HepG2 (cell line): ENCODE data around the gene CLEC16A. TPM values are rescaled to one million over a fixed set of nuclear protein-coding genes. Genes with fewer than 3 reads are reported as not detected.

ENCODE experiments used
- ATAC-seq: fragments of 200-7000 bp; cut with Tn5 transposase; 3 replicates; pipeline ENCODE4 v1.9.1; 2020; ENCODE audit warnings: mild to moderate bottlenecking, moderate library complexity
- BruUV-seq: library from RNA; stranded (reverse); fragments of 400-500 nt; replicated peaks from 2 replicates; lab custom pipeline; 2021; lab: Mats Ljungman, UMichigan
- CTCF ChIA-PET: fragments of 300-600 bp; formaldehyde crosslinking; extraction: SDS; loops from one replicate; lab custom pipeline; 2021; ENCODE audit warnings: low total read pairs, inconsistent platforms, low intra/inter-chr PET ratio; lab: Yijun Ruan, JAX
- POLR2A ChIA-PET: fragments of 350-600 bp; sonication (Branson Sonifier 250); formaldehyde crosslinking; loops from one replicate; lab custom pipeline; 2020; ENCODE audit warnings: antibody characterized with exemption, inconsistent platforms; lab: Yijun Ruan, JAX
- DNase-seq: peaks from one replicate; pipeline ENCODE4 v3.0.0-alpha.2; 2015; ENCODE audit warnings: low spot score
- FAIRE-seq: peaks from 3 replicates; lab custom pipeline; 2011; peaks lifted over from hg19 to GRCh38; lab: Jason Lieb, UNC
- H2AFZ ChIP-seq: one replicate; pipeline ENCODE4 v1.6.1; 2011; ENCODE audit warnings: low read length, inconsistent platforms
- H3K27ac ChIP-seq: fragments of 300-600 bp; 3 replicates; pipeline ENCODE4 v1.8.0; 2011; ENCODE audit warnings: mixed run types, mild to moderate bottlenecking, mixed read lengths, low read length, inconsistent platforms; ENCODE audit not compliant: insufficient read depth; ENCODE audit errors: extremely low read length
- H3K27me3 ChIP-seq, 2 experiments: fragments of 200-600 bp in 1 of 2; 2 replicates in 1 of 2; 3 replicates in 1 of 2; pipeline versions ENCODE4 v1.6.0 to v1.8.0; 2011; ENCODE audit warnings: low read length in 2 of 2, mild to moderate bottlenecking in 2 of 2, moderate library complexity in 2 of 2, inconsistent platforms in 1 of 2; ENCODE audit not compliant: insufficient read depth in 2 of 2, control insufficient read depth in 1 of 2
- H3K36me3 ChIP-seq, 2 experiments: fragments of 200-600 bp in 1 of 2; replicated peaks in 1 of 2; 2 replicates in 1 of 2; 3 replicates in 1 of 2; pipeline versions ENCODE4 v1.5.1 to v1.8.0; 2011; ENCODE audit warnings: low read length in 2 of 2, inconsistent platforms in 1 of 2; ENCODE audit not compliant: insufficient read depth in 2 of 2, control insufficient read depth in 1 of 2
- H3K4me1 ChIP-seq: 2 replicates; pipeline ENCODE4 v1.5.1; 2012; ENCODE audit warnings: low read length, inconsistent platforms; ENCODE audit not compliant: insufficient read depth
- H3K4me2 ChIP-seq: 2 replicates; pipeline ENCODE4 v1.6.0; 2011; ENCODE audit warnings: low read depth, low read length, inconsistent platforms
- H3K4me3 ChIP-seq, 3 experiments: fragments of 200-600 bp in 1 of 3; sonication (generic), shearing (Covaris generic) in 1 of 3; replicated peaks in 1 of 3; 2 replicates each; pipeline ENCODE4 v1.5.1; 2011 to 2016; ENCODE audit warnings: low read length in 3 of 3, inconsistent platforms in 2 of 3, low read depth in 2 of 3, mild to moderate bottlenecking in 2 of 3, control low read depth in 1 of 3, mixed read lengths in 1 of 3; ENCODE audit not compliant: insufficient read depth in 1 of 3
- H3K79me2 ChIP-seq: one replicate; pipeline ENCODE4 v1.6.1; 2011; ENCODE audit warnings: low read length, inconsistent platforms; ENCODE audit not compliant: insufficient read depth
- H3K9ac ChIP-seq: 2 replicates; pipeline ENCODE4 v1.6.0; 2011; ENCODE audit warnings: mild to moderate bottlenecking, low read depth, low read length, inconsistent platforms; ENCODE audit not compliant: insufficient read depth
- H3K9me3 ChIP-seq: 2 replicates; pipeline ENCODE4 v1.5.1; 2012; ENCODE audit warnings: mild to moderate bottlenecking, low read length
- H4K20me1 ChIP-seq: 2 replicates; pipeline ENCODE4 v1.6.0; 2011; ENCODE audit warnings: inconsistent platforms, mild to moderate bottlenecking, low read length, moderate library complexity; ENCODE audit not compliant: insufficient read depth
- ATF7 ChIP-seq, 2 experiments: fragments of 450-650 bp in 1 of 2; sonication (generic) in 1 of 2; formaldehyde crosslinking in 1 of 2; IDR thresholded peaks; 2 replicates each; pipeline versions ENCODE4 v1.4.0 to v1.6.1; 2016 to 2020; ENCODE audit warnings: antibody characterized with exemption in 1 of 2, mild to moderate bottlenecking in 1 of 2, missing genetic modification reagents in 1 of 2
- HDAC1 ChIP-seq: sonication (generic); formaldehyde crosslinking; IDR thresholded peaks from 2 replicates; pipeline ENCODE4 v1.5.1; 2020; ENCODE audit warnings: mild to moderate bottlenecking, missing genetic modification reagents
- HMG20A ChIP-seq: IDR thresholded peaks from 2 replicates; pipeline ENCODE4 v1.6.1; 2016; ENCODE audit warnings: borderline replicate concordance
- MLX ChIP-seq: IDR thresholded peaks from 2 replicates; pipeline ENCODE4 v1.6.1; 2016
- PHF5A ChIP-seq: IDR thresholded peaks from one replicate; pipeline ENCODE4 v1.6.1; 2018; ENCODE audit warnings: low read depth, missing genetic modification reagents; ENCODE audit not compliant: unreplicated experiment
- PLRG1 ChIP-seq: fragments of 450-650 bp; conservative IDR thresholded peaks from 2 replicates; pipeline ENCODE4 v1.6.1; 2016
- SALL2 ChIP-seq: sonication (generic); formaldehyde crosslinking; IDR thresholded peaks from 2 replicates; pipeline ENCODE4 v1.8.1; 2023; ENCODE audit warnings: mild to moderate bottlenecking, missing genetic modification reagents, inconsistent platforms
- SKIL ChIP-seq: sonication (generic); formaldehyde crosslinking; IDR thresholded peaks from 2 replicates; pipeline ENCODE4 v1.8.0; 2022; ENCODE audit warnings: missing genetic modification reagents, mild to moderate bottlenecking, moderate library complexity, borderline replicate concordance
- SMARCE1 ChIP-seq: fragments of 450-650 bp; IDR thresholded peaks from 2 replicates; pipeline ENCODE4 v1.6.1; 2017; ENCODE audit warnings: borderline replicate concordance
- XRCC5 ChIP-seq: fragments of 200-400 bp; formaldehyde crosslinking; optimal IDR thresholded peaks from 2 replicates; pipeline ENCODE3; 2017; ENCODE audit warnings: mild to moderate bottlenecking, low read length
- ZFP90 ChIP-seq: sonication (generic); formaldehyde crosslinking; IDR thresholded peaks from 2 replicates; pipeline ENCODE4 v1.8.0; 2022; ENCODE audit warnings: missing genetic modification reagents, mild to moderate bottlenecking, inconsistent platforms, borderline replicate concordance
- ZNF615 ChIP-seq: sonication (generic); formaldehyde crosslinking; IDR thresholded peaks from 2 replicates; pipeline ENCODE4 v1.5.0; 2020; ENCODE audit warnings: mild to moderate bottlenecking, missing genetic modification reagents, borderline replicate concordance
- ZNF709 ChIP-seq: sonication (generic); formaldehyde crosslinking; IDR thresholded peaks from 2 replicates; pipeline ENCODE4 v1.5.0; 2020; ENCODE audit warnings: mild to moderate bottlenecking, missing genetic modification reagents
- ZSCAN29 ChIP-seq: sonication (generic); formaldehyde crosslinking; conservative IDR thresholded peaks from 2 replicates; pipeline ENCODE4 v1.4.0; 2020; ENCODE audit warnings: mild to moderate bottlenecking, missing genetic modification reagents
- WGBS: methylation state at CpG from one replicate; pipeline ENCODE4 v1.1.6; 2017; ENCODE audit warnings: low lambda C conversion rate; 5-methylcytosine and 5-hydroxymethylcytosine counted together
- in situ Hi-C: cut with HindIII; loops from 2 replicates; pipeline ENCODE4 v1.10.0; 2017; ENCODE audit warnings: low pct_unique_long_range_greater_than_20kb; ENCODE audit not compliant: extremely low pct_ligation_motif_present
- intact Hi-C: fragments of 100-400 bp; cut with micrococcal nuclease; formaldehyde crosslinking; loops from one replicate; pipeline ENCODE4 v1.10.0; 2022; ENCODE audit not compliant: unreplicated experiment
- polyA plus RNA-seq, 8 experiments: library from polyadenylated mRNA; depleted of rRNA in 3 of 8; stranded (reverse) in 7 of 8; unstranded in 1 of 8; fragments of >200 nt; fragmentation: Illumina TruSeq in 4 of 8; extraction: Trizol in 4 of 8; gene quantifications; 2 replicates each; pipeline versions ENCODE4 v1.2.1 to v1.2.3, GENCODE V29; 2011 to 2016; ENCODE audit warnings: low read depth in 4 of 8, missing spikeins in 1 of 8, mixed read lengths in 1 of 8; ENCODE audit not compliant: insufficient read depth in 1 of 8
- total RNA-seq, 5 experiments: library from RNA; depleted of rRNA; stranded (reverse); fragments of >200 nt; fragmentation: Illumina TruSeq; extraction: Trizol; gene quantifications; 2 replicates each; pipeline ENCODE4 v1.2.3, GENCODE V29; 2016; ENCODE audit warnings: low read depth in 1 of 5

CLEC16A gene
- total and polyA plus RNA-seq, 2 of the 13 experiments (the other 11 are each of a cell fraction or from before 2014, with no cell fraction given), result 8.5 to 10.3 TPM

GRCh38 chr16:10919003-10919351, 25.4 kb upstream of the CLEC16A start:
- ChIA-PET CTCF (interaction anchor here (1.0 to 2.6 kb wide), 2 partner anchors 182 to 404 kb away, joined by 6 to 19 read pairs; no protein-coding TSS in a partner anchor), POLR2A (interaction anchor here (1.1 to 1.4 kb wide), 3 partner anchors 9 to 175 kb away, joined by 4 to 9 read pairs (median 9); partner anchors contain the start of genes DEXI and NUBP1)
- Histone ChIP-seq H3K27me3 (peaks cover 0 to 9% of the 10 kb centered on the region in 2 experiments; a peak in 1 of 5 replicates), H3K4me3 (no peak overlapping the region), H3K4me1 (peaks cover 48% of the 10 kb centered on the region), H3K27ac (no peak overlapping the region), H3K9ac (no peak overlapping the region), H3K4me2 (peak overlapping the region; percentile 69), H4K20me1 (no peaks in the 10 kb centered on the region), H3K36me3 (no peaks in the 10 kb centered on the region), H3K79me2 (no peaks in the 10 kb centered on the region), H3K9me3 (no peaks in the 10 kb centered on the region), H2AFZ (no peak overlapping the region)
- intact Hi-C loops (loop anchor here (1.0 kb wide), 1 partner anchor 26 kb away; no protein-coding TSS in a partner anchor), in situ Hi-C loops (loop anchor here (5.0 kb wide), 1 partner anchor 402 kb away; no protein-coding TSS in a partner anchor)
- TF ChIP-seq HDAC1 (CRISPR knock-in tag) (peak; percentile 24; the same call in 1 of the 2 replicates), ZSCAN29 (CRISPR knock-in tag) (0 out of 2 replicates have a peak, but pooled peaks have one; percentile 0), HMG20A (CRISPR knock-in tag) (0 out of 2 replicates have a peak, but pooled peaks have one; percentile 5), PLRG1 (no peak)
- WGBS, result 40% methylated on average over 7 of the region's 7 CpGs
- ATAC-seq (no peak), DNase-seq (no peak), FAIRE-seq (no peak)
- BruUV-seq, result no TSS peak

DNA sequence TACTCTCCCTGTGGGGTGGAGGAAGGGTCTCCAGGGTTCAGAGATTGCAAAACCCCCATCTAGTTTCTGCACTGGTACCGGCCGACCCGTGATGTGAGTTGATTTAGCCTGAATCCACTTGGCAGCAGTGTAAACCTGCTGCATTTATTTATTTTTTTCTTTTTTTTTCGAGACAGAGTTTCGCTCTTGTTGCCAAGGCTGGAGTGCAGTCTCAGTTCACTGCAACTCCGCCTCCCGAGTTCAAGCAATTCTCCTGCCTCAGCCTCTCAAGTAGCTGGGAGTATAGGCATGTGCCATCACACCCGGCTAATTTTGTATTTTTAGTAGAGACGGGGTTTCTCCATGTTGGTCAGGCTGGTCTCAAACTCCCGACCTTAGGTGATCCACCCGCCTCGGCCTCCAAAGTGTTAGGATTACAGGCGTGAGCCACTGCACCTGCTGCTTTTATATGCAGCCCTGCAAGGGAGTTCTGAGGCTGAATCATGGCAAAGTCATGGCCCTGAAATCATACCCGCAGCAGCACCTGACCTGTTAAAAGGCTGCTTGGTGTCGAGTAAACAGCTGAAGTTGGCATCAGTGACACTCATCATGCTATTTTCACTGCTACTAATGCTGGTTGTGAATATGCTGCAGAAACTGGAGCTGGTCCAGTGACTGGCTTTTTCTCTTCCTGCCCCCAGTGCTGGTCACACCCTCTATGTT, 23.5 kb upstream of the CLEC16A start:
- FAIRE-seq, result no peak
- peaks cover 51% of the 10 kb centered on the region for H3K4me1 ChIP-seq
- H3K9ac ChIP-seq, result no peak overlapping the region
- peaks cover 0 to 9% of the 10 kb centered on the region in 2 experiments; a peak in 1 of 5 replicates for H3K27me3 ChIP-seq
- ATAC-seq, result no peak
- BruUV-seq, result no TSS peak
- POLR2A ChIA-PET, result interaction anchor here (3.1 kb wide), 1 partner anchor 177 kb away, joined by 25 read pairs; the partner anchor contains the start of gene NUBP1
- no peak overlapping the region for H3K4me3 ChIP-seq
- H3K4me2 ChIP-seq, result no peak overlapping the region
- no peak for DNase-seq
- no peaks in the 10 kb centered on the region for H3K9me3 ChIP-seq
- intact Hi-C loops (no loop called here), in situ Hi-C loops (loop anchor here (5.0 kb wide), 1 partner anchor 179 kb away; the partner anchor contains the start of gene NUBP1)
- H3K36me3 ChIP-seq, result peaks cover 0 to 1% of the 10 kb centered on the region in 2 experiments; a peak in 2 of 5 replicates
- no peak overlapping the region for H3K27ac ChIP-seq
- H2AFZ ChIP-seq, result no peak overlapping the region
- H3K79me2 ChIP-seq, result no peaks in the 10 kb centered on the region
- 69% methylated on average over 15 of the region's 15 CpGs for WGBS
- H4K20me1 ChIP-seq, result no peaks in the 10 kb centered on the region
- CTCF ChIA-PET, result no interaction called here
- TF ChIP-seq SMARCE1 (no peak), ZNF615 (no peak), ATF7 (IDR thresholded peaks at IDR 0.05) (no peak), ATF7 (CRISPR knock-in tag; IDR thresholded peaks at IDR 0.05) (no peak), SKIL (CRISPR knock-in tag) (0 out of 2 replicates have a peak, but pooled peaks have one; percentile 20), MLX (no peak), PHF5A (CRISPR knock-in tag) (no peak), ZFP90 (CRISPR knock-in tag) (0 out of 2 replicates have a peak, but pooled peaks have one; percentile 10), XRCC5 (no peak), ZNF709 (CRISPR knock-in tag) (0 out of 2 replicates have a peak, but pooled peaks have one; percentile 17), SALL2 (no peak)
